Measurements from ENCODE around the gene MATCAP1. TPM values are rescaled to one million over a fixed set of nuclear protein-coding genes. Genes with fewer than 3 reads are reported as not detected.

MATCAP1 gene
- total and polyA plus RNA-seq, 2 experiments from 2014 or later: 53.7 to 78.1 TPM

- TF ChIP-seq, protein P1, sequence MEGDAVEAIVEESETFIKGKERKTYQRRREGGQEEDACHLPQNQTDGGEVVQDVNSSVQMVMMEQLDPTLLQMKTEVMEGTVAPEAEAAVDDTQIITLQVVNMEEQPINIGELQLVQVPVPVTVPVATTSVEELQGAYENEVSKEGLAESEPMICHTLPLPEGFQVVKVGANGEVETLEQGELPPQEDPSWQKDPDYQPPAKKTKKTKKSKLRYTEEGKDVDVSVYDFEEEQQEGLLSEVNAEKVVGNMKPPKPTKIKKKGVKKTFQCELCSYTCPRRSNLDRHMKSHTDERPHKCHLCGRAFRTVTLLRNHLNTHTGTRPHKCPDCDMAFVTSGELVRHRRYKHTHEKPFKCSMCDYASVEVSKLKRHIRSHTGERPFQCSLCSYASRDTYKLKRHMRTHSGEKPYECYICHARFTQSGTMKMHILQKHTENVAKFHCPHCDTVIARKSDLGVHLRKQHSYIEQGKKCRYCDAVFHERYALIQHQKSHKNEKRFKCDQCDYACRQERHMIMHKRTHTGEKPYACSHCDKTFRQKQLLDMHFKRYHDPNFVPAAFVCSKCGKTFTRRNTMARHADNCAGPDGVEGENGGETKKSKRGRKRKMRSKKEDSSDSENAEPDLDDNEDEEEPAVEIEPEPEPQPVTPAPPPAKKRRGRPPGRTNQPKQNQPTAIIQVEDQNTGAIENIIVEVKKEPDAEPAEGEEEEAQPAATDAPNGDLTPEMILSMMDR (IDR thresholded peaks at IDR 0.05; ENCODE audit: low read depth, low read length): no peak
- no peak overlapping the region for H3K4me3 ChIP-seq
- DNase-seq (ENCODE audit: low read depth in 1 of 2, low spot score in 1 of 2): peak in 1 of 2 donors; percentile 44
- H3K36me3 ChIP-seq: no peaks in the 10 kb centered on the region
- H3K27ac ChIP-seq: no peak overlapping the region
- H3K27me3 ChIP-seq: no peaks in the 10 kb centered on the region
- no peaks in the 10 kb centered on the region for H3K9me3 ChIP-seq (ENCODE audit: low read depth)
- H3K4me1 ChIP-seq (ENCODE audit: low read depth): no peaks in the 10 kb centered on the region
Observed at GRCh38 chr16:67216612-67217490, 33.1 kb upstream of the MATCAP1 start.

GRCh38 chr16:67215706-67216105 is 31.9 kb upstream of the MATCAP1 start:
- TF ChIP-seq, protein P1 (IDR thresholded peaks at IDR 0.05; ENCODE audit: low read depth, low read length): no peak
- no peak overlapping the region for H3K27ac ChIP-seq
- H3K4me1 ChIP-seq (ENCODE audit: low read depth): no peaks in the 10 kb centered on the region
- no peaks in the 10 kb centered on the region for H3K9me3 ChIP-seq (ENCODE audit: low read depth)
- no peak for DNase-seq (ENCODE audit: low read depth in 1 of 2, low spot score in 1 of 2)
- H3K4me3 ChIP-seq: no peak overlapping the region
- H3K36me3 ChIP-seq: no peaks in the 10 kb centered on the region
- H3K27me3 ChIP-seq: no peaks in the 10 kb centered on the region

DNA sequence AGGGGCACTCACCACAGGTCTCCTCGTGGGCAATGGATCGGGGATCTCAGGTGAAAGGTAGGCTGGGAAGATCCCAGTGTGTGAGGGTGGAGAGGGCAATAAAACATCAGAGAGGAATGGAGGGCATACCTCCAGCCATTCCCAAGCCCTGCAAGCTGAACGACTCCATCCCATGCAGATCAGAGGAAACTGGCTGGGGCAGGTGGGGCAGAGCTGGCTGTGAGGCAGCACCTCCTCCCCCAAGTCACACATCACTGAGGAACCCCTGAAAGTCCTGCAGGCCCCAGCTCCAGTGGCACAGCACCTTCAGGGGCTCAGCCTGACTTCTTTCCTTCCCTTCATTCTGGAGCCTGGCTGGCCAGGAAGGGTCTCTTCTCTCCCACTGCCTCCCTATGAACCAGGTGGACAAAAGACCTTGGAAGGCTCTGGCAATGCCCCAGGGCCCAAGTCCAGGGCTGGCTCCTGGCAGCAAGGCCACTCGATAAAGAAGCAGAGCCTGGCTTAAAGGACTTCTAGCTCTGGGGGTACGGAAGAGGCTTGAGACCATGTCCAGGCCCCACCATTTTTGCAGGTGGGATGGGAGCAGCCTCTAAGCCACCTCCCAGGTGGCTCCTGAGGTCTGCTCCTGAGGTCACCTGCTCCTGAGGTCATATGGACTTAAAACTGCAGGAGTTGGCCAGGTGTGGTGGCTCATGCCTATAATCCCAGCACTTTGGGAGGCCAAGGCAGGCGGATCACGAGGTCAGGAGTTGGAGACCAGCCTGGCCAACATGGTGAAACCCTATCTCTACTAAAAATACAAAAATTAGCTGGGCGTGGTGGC is 29.6 kb upstream of the MATCAP1 start:
- TF ChIP-seq, protein P1 (IDR thresholded peaks at IDR 0.05; ENCODE audit: low read depth, low read length): no peak
- Histone ChIP-seq H3K4me1 (ENCODE audit: low read depth) (no peaks in the 10 kb centered on the region), H3K27me3 (no peaks in the 10 kb centered on the region), H3K9me3 (ENCODE audit: low read depth) (no peaks in the 10 kb centered on the region), H3K4me3 (no peak overlapping the region), H3K36me3 (no peaks in the 10 kb centered on the region), H3K27ac (no peak overlapping the region)
- no peak for DNase-seq (ENCODE audit: low read depth in 1 of 2, low spot score in 1 of 2)

DNA sequence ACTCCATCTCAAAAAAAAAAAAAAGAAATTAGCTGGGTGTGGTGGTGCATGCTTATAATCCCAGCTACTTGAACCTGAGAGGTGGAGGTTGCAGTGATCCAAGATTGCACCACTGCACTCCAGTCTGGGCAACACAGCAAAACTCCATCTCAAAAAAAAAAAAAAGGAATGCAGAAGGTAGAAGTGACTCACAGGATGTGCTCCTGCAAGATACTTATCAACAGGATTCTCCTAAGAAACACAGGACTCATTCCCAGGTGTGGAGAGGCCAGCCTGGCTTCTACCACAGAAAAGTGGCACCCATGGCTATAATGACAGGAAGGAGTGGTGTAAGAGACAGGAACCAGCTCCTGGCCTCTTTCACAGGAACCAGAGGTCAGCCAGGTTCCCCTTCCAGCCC is 29.0 kb upstream of the MATCAP1 start:
- Histone ChIP-seq H3K27ac (no peak overlapping the region), H3K9me3 (ENCODE audit: low read depth) (no peaks in the 10 kb centered on the region)
- TF ChIP-seq, protein P1 (IDR thresholded peaks at IDR 0.05; ENCODE audit: low read depth, low read length): no peak

DNA sequence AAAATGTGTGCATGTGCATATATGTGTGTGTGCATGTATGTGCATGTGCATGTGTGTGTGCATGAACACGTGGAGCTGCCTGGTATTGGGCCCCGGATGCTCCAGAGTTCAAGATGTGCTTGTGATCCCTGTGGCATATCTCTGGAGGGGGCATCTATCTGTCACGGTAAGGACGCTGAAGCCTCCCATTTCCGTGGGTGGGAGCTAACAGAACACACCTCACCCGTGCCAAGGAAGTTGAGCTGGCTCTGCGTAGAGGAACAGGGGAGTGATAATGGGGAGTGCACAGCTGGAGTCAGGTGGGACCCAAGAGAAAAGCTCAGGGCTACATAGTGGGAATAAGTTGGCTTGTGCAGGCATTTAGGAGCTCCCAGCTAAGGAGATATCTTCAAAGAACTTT is 27.9 kb upstream of the MATCAP1 start:
- Histone ChIP-seq H3K36me3 (no peaks in the 10 kb centered on the region), H3K27ac (no peak overlapping the region), H3K4me3 (no peak overlapping the region), H3K27me3 (no peaks in the 10 kb centered on the region), H3K4me1 (ENCODE audit: low read depth) (no peaks in the 10 kb centered on the region), H3K9me3 (ENCODE audit: low read depth) (no peaks in the 10 kb centered on the region)
- DNase-seq (ENCODE audit: low read depth in 1 of 2, low spot score in 1 of 2): no peak
- TF ChIP-seq, protein P1 (IDR thresholded peaks at IDR 0.05; ENCODE audit: low read depth, low read length): no peak

More for the DNA sequence above, 29.0 kb upstream of the MATCAP1 start:
- Histone ChIP-seq H3K4me3 (no peak overlapping the region), H3K36me3 (no peaks in the 10 kb centered on the region), H3K27me3 (no peaks in the 10 kb centered on the region), H3K4me1 (ENCODE audit: low read depth) (no peaks in the 10 kb centered on the region)
- no peak for DNase-seq (ENCODE audit: low read depth in 1 of 2, low spot score in 1 of 2)

All from cardiac muscle cell (in vitro differentiated cells and primary cell).